ENCODE data around the gene CT55.

- TF ChIP-seq CTCF (IDR thresholded peaks at IDR 0.05): no peak
- TF ChIP-seq POLR2A (IDR thresholded peaks at IDR 0.05): no peak
These were observed 56.8 kb downstream of the CT55 start for GRCh38 chrX:135114392-135114791.

Data from vagina (tissue), 2 donors.